ENCODE results near the gene SERPINE3. TPM values are rescaled to one million over a fixed set of nuclear protein-coding genes. Genes with fewer than 3 reads are reported as not detected.

SERPINE3 gene
- total and polyA plus RNA-seq, 2 experiments from 2014 or later: 0.17 to 0.31 TPM

DNA sequence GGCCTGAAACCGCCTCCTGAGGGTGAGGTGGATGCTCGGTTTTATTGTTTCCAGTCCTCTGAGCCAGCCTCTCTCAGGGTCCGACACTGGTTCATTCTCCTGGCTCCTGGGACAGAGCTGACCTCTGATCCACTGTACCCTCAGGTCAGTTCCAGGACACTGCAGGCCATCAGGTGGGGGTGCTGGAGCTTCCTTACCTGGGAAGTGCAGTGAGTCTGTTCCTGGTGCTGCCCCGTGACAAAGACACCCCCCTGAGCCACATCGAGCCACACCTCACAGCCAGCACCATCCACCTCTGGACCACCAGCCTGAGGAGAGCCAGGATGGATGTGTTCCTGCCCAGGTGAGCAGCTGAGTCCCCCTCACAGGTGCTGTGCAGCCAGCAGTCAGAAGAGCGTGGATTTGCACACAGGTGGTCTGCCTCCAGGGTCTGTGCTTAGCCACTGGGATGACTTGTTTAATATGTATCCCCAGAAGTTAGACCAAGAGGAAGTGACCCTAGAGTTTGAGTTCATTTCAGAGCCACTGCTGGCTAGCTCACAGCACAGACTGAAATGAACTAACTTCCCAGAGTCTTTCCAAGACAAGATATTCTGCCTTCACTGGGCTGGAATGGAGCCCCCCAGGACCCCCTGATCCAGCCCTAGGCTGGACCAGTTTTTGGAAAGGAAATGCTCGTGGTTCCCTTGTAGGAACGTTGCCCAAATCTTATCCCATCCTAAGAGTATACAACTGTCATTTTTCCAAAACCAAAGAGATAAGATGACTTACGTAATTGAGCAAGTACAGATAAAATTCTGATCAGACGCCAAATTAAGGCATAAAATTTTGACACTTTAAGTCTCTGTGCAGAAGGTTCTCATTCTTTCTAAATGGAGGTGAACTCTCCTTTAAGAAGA, 8.8 kb downstream of the SERPINE3 start:
- Mint-ChIP-seq H3K4me1 (peaks cover 38% of the 10 kb centered on the region), H3K27ac (no peak overlapping the region), H3K27me3 (ENCODE audit: insufficient read depth, low read depth, poor library complexity) (peaks cover 4% of the 10 kb centered on the region), H3K36me3 (ENCODE audit: low read depth) (no peaks in the 10 kb centered on the region; the same call in 2 of the 3 replicates), H3K9me3 (no peaks in the 10 kb centered on the region; the same call in 2 of the 3 replicates), H3K4me3 (no peak overlapping the region)
- no peak overlapping the region for H3K4me2 ChIP-seq
- H3K79me2 ChIP-seq (replicated peaks; ENCODE audit: insufficient read depth): no peaks in the 10 kb centered on the region
- ATAC-seq (no peak), DNase-seq (ENCODE audit: low spot score) (no peak)
- H3K27ac ChIP-seq (ENCODE audit: low read depth): no peak overlapping the region
- no peak overlapping the region for H2AFZ ChIP-seq
- no peaks in the 10 kb centered on the region for H4K20me1 ChIP-seq (replicated peaks; ENCODE audit: insufficient read depth)
- no peaks in the 10 kb centered on the region for H3K27me3 ChIP-seq (ENCODE audit: insufficient read depth)
- H3F3A ChIP-seq (replicated peaks; ENCODE audit: low read depth): no peaks in the 10 kb centered on the region
- no peaks in the 10 kb centered on the region for H3K36me3 ChIP-seq (ENCODE audit: insufficient read depth)
- TF ChIP-seq REST (IDR thresholded peaks at IDR 0.05; ENCODE audit: unreplicated experiment): no peak
- no peak for TF ChIP-seq JUNB (IDR thresholded peaks at IDR 0.05; ENCODE audit: unreplicated experiment)
- no peak for TF ChIP-seq ZNF114 (CRISPR knock-in tag; IDR thresholded peaks at IDR 0.05)
- TF ChIP-seq ZNF331 (CRISPR knock-in tag; IDR thresholded peaks at IDR 0.05; ENCODE audit: low read depth): no peak
- no peak for TF ChIP-seq POLR2AphosphoS5 (IDR thresholded peaks at IDR 0.05; ENCODE audit: low read depth)
- no peak for TF ChIP-seq CTCF (conservative IDR thresholded peaks at IDR 0.05; ENCODE audit: low read depth in 2 of 2)
- no peak for TF ChIP-seq EZH2 (IDR thresholded peaks at IDR 0.05; ENCODE audit: low read depth, unreplicated experiment)
- no peak for TF ChIP-seq ZNF462 (CRISPR knock-in tag; IDR thresholded peaks at IDR 0.05)
- TF ChIP-seq NANOG (IDR thresholded peaks at IDR 0.05; ENCODE audit: borderline replicate concordance): no peak
- no peak for TF ChIP-seq ETS1 (IDR thresholded peaks at IDR 0.05)
- no peak for TF ChIP-seq CREB1 (CRISPR knock-in tag; IDR thresholded peaks at IDR 0.05; ENCODE audit: low read depth)
- no peak for TF ChIP-seq EZH2phosphoT487 (IDR thresholded peaks at IDR 0.05; ENCODE audit: unreplicated experiment)
- no peak for TF ChIP-seq STAT1 (IDR thresholded peaks at IDR 0.05; ENCODE audit: unreplicated experiment)
- H3K4me1 ChIP-seq (ENCODE audit: insufficient read depth): peaks cover 17% of the 10 kb centered on the region
- no peak overlapping the region for H3K4me3 ChIP-seq
- no peaks in the 10 kb centered on the region for H3K9me2 ChIP-seq (ENCODE audit: insufficient read depth)
